Activated CD4-positive, alpha-beta T cell treated with anti-CD3 and anti-CD28 coated beads, Interleukin-2, amount 10 ng/mL, durations not matched to agents 24 days and 14 days (primary cell): ENCODE results near the gene THOC1. TPM values are rescaled to one million over a fixed set of nuclear protein-coding genes. Genes with fewer than 3 reads are reported as not detected.
"Not testable (repeated sequence)": the region's sequence is repeated elsewhere in the genome, so short reads cannot be mapped to it uniquely, and the experiment has no call there.

Source experiments
- DNase-seq: peaks from one replicate; pipeline ENCODE4 v3.0.0; 2022
- H3K27ac Mint-ChIP-seq: one replicate; pipeline ENCODE4 v1.8.0; 2022; ENCODE audit warnings: mild to moderate bottlenecking, mixed read lengths
- H3K27me3 Mint-ChIP-seq: one replicate; pipeline ENCODE4 v1.8.0; 2022; ENCODE audit warnings: mixed read lengths
- H3K36me3 Mint-ChIP-seq: one replicate; pipeline ENCODE4 v1.8.0; 2022; ENCODE audit warnings: low read depth, mild to moderate bottlenecking, mixed read lengths
- H3K4me1 Mint-ChIP-seq: one replicate; pipeline ENCODE4 v1.8.0; 2021; ENCODE audit warnings: mixed read lengths
- H3K4me3 Mint-ChIP-seq: one replicate; pipeline ENCODE4 v1.8.0; 2022; ENCODE audit warnings: mild to moderate bottlenecking, moderate library complexity, mixed read lengths
- H3K9me3 Mint-ChIP-seq: one replicate; pipeline ENCODE4 v1.8.0; 2021; ENCODE audit warnings: mixed read lengths
- intact Hi-C: fragments of 100-400 bp; cut with micrococcal nuclease; formaldehyde crosslinking; loops from one replicate; pipeline ENCODE4 v1.15.1; 2023
- total RNA-seq: library from RNA; stranded (reverse); gene quantifications from 2 replicates; pipeline ENCODE4 v1.2.3, GENCODE V29; 2022

The THOC1 gene, protein sequence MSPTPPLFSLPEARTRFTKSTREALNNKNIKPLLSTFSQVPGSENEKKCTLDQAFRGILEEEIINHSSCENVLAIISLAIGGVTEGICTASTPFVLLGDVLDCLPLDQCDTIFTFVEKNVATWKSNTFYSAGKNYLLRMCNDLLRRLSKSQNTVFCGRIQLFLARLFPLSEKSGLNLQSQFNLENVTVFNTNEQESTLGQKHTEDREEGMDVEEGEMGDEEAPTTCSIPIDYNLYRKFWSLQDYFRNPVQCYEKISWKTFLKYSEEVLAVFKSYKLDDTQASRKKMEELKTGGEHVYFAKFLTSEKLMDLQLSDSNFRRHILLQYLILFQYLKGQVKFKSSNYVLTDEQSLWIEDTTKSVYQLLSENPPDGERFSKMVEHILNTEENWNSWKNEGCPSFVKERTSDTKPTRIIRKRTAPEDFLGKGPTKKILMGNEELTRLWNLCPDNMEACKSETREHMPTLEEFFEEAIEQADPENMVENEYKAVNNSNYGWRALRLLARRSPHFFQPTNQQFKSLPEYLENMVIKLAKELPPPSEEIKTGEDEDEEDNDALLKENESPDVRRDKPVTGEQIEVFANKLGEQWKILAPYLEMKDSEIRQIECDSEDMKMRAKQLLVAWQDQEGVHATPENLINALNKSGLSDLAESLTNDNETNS
- total RNA-seq, result 71.2 and 78.9 TPM in 2 replicates

- H3K4me3 Mint-ChIP-seq, result peak within 1 kb of the TSS; percentile 100
- intact Hi-C loops, result loop anchor here (1.0 to 5.0 kb wide), 6 partner anchors 56 to 545 kb away; partner anchors contain the start of genes USP14 and YES1
- H3K36me3 Mint-ChIP-seq, result peaks cover 26% of the 10 kb centered on the region
- peak within 1 kb of the TSS; percentile 100 for H3K27ac Mint-ChIP-seq
- peaks cover 34% of the 10 kb centered on the region for H3K4me1 Mint-ChIP-seq
- no peaks in the 10 kb centered on the region for H3K27me3 Mint-ChIP-seq
- DNase-seq, result peak; percentile 98
- H3K9me3 Mint-ChIP-seq, result no peaks in the 10 kb centered on the region
Measured at GRCh38 chr18:267688-268552, at the start of gene THOC1. THOC1 (minus strand) TSS chr18:268047; CDS start chr18:268019, 28 bp downstream.

GRCh38 chr18:317618-318017 lies 49.8 kb upstream of the THOC1 start:
- Mint-ChIP-seq H3K27ac (no peak overlapping the region), H3K4me1 (peaks cover 10% of the 10 kb centered on the region), H3K9me3 (no peaks in the 10 kb centered on the region), H3K36me3 (no peaks in the 10 kb centered on the region), H3K4me3 (no peak overlapping the region), H3K27me3 (peaks cover 5% of the 10 kb centered on the region)
- intact Hi-C loops, result no loop called here
- no peak for DNase-seq

DNA sequence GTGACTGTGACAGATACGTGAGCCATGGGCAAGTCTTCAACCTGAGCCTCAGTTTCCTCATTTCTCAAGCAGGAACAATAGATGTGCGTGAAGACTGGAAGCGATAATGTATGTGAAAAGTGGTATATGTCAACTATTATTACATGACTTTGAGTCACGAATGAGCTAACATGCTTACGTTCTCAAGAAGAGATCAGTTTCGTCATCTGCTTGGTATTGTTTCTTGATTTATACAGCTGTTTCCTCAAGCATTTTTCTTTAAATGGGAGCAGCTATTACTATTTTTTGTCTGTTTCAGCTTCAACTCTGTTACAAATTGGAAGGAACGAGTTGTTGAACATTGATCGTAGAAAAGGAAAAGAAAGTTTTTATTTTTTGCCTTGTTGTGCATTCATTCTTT lies 48.5 kb upstream of the THOC1 start:
- H3K27me3 Mint-ChIP-seq, result peaks cover 4% of the 10 kb centered on the region
- H3K4me1 Mint-ChIP-seq, result peaks cover 3% of the 10 kb centered on the region
- intact Hi-C loops, result no loop called here
- no peaks in the 10 kb centered on the region for H3K36me3 Mint-ChIP-seq
- DNase-seq, result no peak
- no peak overlapping the region for H3K4me3 Mint-ChIP-seq
- no peak overlapping the region for H3K27ac Mint-ChIP-seq
- no peaks in the 10 kb centered on the region for H3K9me3 Mint-ChIP-seq

DNA sequence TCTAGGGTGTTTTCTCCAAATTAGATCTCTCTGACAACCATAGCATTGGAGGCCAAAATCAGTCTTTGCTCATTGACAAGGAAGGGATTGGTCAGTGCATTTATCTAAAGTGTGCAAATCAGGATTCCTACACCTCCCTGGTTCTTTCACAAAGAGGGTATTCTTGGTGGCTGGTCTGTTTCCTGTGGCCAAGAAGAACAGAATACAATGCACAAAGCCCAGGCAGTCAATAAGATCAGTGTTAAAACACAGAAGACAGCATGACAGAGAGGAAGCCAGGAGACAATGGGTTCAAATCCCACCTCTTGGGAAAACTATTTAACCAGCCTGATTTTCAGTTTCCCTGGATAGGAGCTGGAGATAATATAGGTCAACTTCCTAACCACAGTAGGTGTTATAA lies 46.1 kb upstream of the THOC1 start:
- intact Hi-C loops, result no loop called here

DNA sequence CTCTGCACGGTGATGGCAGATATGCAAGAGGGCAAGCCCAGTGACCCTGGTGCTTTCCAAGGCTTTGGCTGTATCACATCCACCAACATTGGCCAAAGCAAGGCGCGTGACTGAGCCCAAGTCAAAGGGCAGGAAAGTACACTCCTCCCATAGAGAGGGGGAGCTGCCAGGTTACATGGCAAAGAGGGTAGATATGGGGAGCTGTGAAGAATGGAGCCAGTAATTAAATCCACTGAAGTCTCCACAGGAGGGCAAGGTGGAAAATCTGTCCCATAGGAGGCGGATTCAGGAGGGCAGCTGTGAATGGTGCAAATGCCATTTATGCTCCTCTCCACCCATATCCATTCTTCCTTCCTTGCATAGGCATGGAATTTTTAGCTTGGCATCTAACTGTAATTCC lies 44.6 kb upstream of the THOC1 start:
- Mint-ChIP-seq H3K36me3 (no peaks in the 10 kb centered on the region), H3K9me3 (no peaks in the 10 kb centered on the region), H3K27me3 (peaks cover 6% of the 10 kb centered on the region), H3K4me3 (no peak overlapping the region), H3K4me1 (no peaks in the 10 kb centered on the region), H3K27ac (no peak overlapping the region)
- intact Hi-C loops, result no loop called here
- DNase-seq, result no peak

More for the DNA sequence above, 46.1 kb upstream of the THOC1 start:
- Mint-ChIP-seq H3K4me1 (no peaks in the 10 kb centered on the region), H3K27ac (no peak overlapping the region), H3K4me3 (no peak overlapping the region), H3K9me3 (no peaks in the 10 kb centered on the region), H3K27me3 (peaks cover 3% of the 10 kb centered on the region), H3K36me3 (no peaks in the 10 kb centered on the region)
- no peak for DNase-seq

DNA sequence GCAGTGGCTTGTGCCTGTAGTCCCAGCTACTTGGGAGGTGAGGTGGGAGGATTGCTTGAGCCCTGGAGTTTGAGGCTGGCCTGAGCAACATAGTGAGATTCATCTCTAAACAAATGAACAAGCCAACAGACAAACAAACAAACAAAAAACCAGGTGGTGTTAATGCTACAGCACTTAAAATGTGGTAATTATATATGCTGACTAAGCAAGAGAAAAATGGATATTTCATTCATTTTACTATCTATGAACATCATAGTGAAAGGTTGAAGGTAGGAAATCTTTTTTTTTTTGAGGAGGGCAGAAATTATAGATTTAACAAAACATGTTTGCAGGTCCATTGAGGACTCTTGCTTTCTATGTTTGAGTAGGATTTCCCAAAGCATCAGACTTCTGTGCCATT lies 42.2 kb upstream of the THOC1 start:
- no peaks in the 10 kb centered on the region for H3K9me3 Mint-ChIP-seq
- H3K4me1 Mint-ChIP-seq, result no peaks in the 10 kb centered on the region
- no peak for DNase-seq
- H3K27ac Mint-ChIP-seq, result no peak overlapping the region
- intact Hi-C loops, result no loop called here
- H3K36me3 Mint-ChIP-seq, result no peaks in the 10 kb centered on the region
- H3K27me3 Mint-ChIP-seq, result peaks cover 6% of the 10 kb centered on the region
- H3K4me3 Mint-ChIP-seq, result no peak overlapping the region

DNA sequence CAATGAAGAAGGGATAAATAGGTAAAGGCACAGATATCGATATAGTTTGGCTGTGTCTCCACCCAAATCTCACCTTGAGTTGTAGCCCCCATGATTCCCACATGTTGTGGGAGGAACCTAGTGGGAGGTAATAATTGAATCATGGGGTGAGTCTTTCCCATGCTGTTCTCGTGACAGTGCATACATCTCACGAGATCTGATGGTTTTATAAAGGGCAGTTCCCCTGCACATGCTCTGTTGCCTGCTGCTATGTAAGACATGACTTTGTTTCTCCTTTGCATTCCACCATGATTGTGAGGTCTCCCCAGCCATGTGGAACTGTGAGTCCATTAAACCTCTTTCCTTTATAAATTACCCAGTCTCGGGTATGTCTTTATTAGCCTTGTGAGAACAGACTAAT lies 40.2 kb upstream of the THOC1 start:
- H3K4me3 Mint-ChIP-seq, H3K27me3 Mint-ChIP-seq, DNase-seq, intact Hi-C loops, H3K9me3 Mint-ChIP-seq, H3K4me1 Mint-ChIP-seq, H3K27ac Mint-ChIP-seq, H3K36me3 Mint-ChIP-seq: not testable (repeated sequence)

DNA sequence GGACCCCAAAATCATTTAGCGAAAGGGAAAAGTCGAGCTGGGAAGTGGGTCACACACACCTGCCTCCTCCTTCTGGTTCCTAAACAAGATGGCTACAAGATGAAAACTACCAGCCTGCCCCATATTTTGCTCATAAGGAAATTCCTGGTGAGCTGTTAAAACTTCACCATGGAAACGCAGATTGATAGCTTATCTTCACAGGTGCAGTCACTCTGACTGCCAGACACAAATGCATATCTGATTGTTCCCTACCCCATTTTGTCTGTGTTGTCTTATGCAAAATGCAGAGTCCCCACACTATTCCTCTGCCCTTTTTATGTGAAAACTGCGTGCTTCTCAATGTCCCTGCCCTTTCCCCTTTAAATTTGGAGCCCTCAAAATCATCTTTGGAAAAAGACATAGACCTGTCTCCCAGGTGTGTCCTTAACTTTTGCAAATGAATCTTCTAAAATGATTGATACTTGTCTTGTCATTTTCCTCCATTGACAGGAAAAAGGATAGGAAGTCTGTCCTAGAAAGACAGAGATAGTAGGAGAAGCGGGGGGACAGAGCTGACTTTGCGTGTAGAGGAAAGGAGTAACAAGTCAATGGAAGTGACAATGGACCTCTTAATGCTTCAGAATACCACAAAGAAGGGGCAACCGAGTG lies 38.9 kb upstream of the THOC1 start:
- intact Hi-C loops, result no loop called here
- H3K4me1 Mint-ChIP-seq, result no peaks in the 10 kb centered on the region

GRCh38 chr18:305003-305501 lies 37.2 kb upstream of the THOC1 start:
- H3K36me3 Mint-ChIP-seq, result no peaks in the 10 kb centered on the region
- H3K9me3 Mint-ChIP-seq, result no peaks in the 10 kb centered on the region
- peaks cover 8% of the 10 kb centered on the region for H3K27me3 Mint-ChIP-seq
- no peaks in the 10 kb centered on the region for H3K4me1 Mint-ChIP-seq
- no peak overlapping the region for H3K27ac Mint-ChIP-seq
- intact Hi-C loops, result no loop called here
- no peak overlapping the region for H3K4me3 Mint-ChIP-seq
- no peak for DNase-seq

More for the DNA sequence above, 38.9 kb upstream of the THOC1 start:
- DNase-seq, result no peak
- Mint-ChIP-seq H3K4me3 (no peak overlapping the region), H3K27me3 (peaks cover 6% of the 10 kb centered on the region), H3K27ac (no peak overlapping the region), H3K36me3 (no peaks in the 10 kb centered on the region), H3K9me3 (no peaks in the 10 kb centered on the region)

GRCh38 chr18:303607-304006 lies 35.8 kb upstream of the THOC1 start:
- intact Hi-C loops, result no loop called here

DNA sequence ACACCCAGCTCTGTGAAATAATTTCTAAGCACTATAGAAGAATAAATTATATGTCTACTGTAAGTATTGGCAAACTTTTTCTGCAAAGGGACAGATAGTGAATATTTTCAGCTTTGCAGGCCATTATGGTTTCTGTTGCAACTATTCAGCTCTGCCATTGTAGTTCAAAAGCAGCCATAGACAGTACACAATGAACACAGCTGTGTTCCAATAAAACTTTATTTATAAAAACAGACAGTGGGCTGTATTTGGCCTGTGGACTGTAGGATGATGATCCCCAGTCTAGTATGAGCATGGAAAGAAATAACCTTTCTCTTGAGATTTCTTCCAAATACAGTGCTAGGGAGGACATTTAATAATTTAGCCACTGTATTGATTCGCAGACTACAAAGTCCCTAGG lies 35.2 kb upstream of the THOC1 start:
- Mint-ChIP-seq H3K36me3 (no peaks in the 10 kb centered on the region), H3K4me1 (no peaks in the 10 kb centered on the region), H3K27ac (no peak overlapping the region), H3K27me3 (peaks cover 5% of the 10 kb centered on the region), H3K9me3 (no peaks in the 10 kb centered on the region), H3K4me3 (no peak overlapping the region)
- intact Hi-C loops, result no loop called here
- DNase-seq, result no peak

More at GRCh38 chr18:303607-304006, 35.8 kb upstream of the THOC1 start:
- Mint-ChIP-seq H3K27ac (no peak overlapping the region), H3K9me3 (no peaks in the 10 kb centered on the region), H3K4me3 (no peak overlapping the region), H3K4me1 (no peaks in the 10 kb centered on the region), H3K36me3 (no peaks in the 10 kb centered on the region), H3K27me3 (peaks cover 7% of the 10 kb centered on the region)
- DNase-seq, result no peak

- no peak for DNase-seq
- Mint-ChIP-seq H3K9me3 (no peaks in the 10 kb centered on the region), H3K4me1 (no peaks in the 10 kb centered on the region), H3K27ac (no peak overlapping the region), H3K36me3 (no peaks in the 10 kb centered on the region), H3K27me3 (peaks cover 5% of the 10 kb centered on the region), H3K4me3 (no peak overlapping the region)
- intact Hi-C loops, result no loop called here
Measured at GRCh38 chr18:302097-302496, 34.2 kb upstream of the THOC1 start.

DNA sequence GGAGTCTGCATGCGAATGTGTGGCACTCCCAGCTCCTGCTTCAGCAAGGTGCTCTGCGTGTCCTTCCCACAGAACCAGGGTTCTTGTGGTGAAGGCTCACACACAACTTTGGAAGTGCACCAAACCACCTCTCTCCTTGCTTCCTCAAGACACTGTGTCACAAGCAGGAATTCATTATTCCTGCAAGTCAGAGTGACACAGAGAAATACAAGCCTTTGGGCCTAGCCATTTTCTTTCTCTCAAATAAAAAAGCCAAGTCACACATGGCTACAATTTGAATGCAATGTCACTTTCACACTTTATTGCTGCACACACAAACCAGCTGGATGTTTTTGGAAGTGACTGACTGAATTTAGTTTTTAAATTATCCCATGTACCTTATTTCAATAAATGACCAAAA lies 30.1 kb upstream of the THOC1 start:
- H3K27ac Mint-ChIP-seq, result no peak overlapping the region
- intact Hi-C loops, result no loop called here
- peaks cover 13% of the 10 kb centered on the region for H3K27me3 Mint-ChIP-seq
- H3K4me3 Mint-ChIP-seq, result no peak overlapping the region
- no peaks in the 10 kb centered on the region for H3K9me3 Mint-ChIP-seq
- H3K36me3 Mint-ChIP-seq, result no peaks in the 10 kb centered on the region
- no peaks in the 10 kb centered on the region for H3K4me1 Mint-ChIP-seq
- DNase-seq, result no peak
